ENCODE measurements around the gene BICRA.
"Not testable (repeated sequence)": the region's sequence is repeated elsewhere in the genome, so short reads cannot be mapped to it uniquely, and the experiment has no call there.

DNA sequence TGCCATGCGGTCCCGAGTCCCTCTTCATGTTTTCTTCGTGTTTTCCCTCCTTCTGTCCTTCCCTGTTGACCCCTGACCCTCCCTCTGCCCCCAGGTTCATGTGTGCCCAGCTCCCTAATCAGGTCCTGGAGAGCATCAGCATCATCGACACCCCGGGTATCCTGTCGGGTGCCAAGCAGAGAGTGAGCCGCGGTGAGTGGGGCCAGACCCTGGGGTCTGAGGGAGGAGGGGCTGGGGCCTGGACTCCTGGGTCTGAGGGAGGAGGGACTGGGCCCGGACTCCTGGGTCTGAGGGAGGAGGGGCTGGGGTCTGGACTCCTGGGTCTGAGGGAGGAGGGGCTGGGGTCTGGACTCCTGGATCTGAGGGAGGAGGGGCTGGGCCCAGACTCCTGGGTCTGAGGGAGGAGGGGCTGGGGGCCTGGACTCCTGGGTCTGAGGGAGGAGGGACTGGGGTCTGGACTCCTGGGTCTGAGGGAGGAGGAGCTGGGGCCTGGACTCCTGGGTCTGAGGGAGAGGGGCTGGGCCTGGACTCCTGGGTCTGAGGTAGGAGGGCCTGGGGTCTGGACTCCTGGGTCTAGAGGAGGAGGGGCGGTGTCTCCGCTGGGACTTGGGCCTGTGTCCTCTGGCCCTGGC is 109.6 kb downstream of the BICRA start:
- TF ChIP-seq CTCF, POLR2A (IDR thresholded peaks at IDR 0.05): not testable (repeated sequence)

All from testis (tissue), 2 donors.